Activated CD4-positive, alpha-beta T cell treated with anti-CD3 and anti-CD28 coated beads, Interleukin-2, amount 50 U/mL, for 4 hours (primary cell): ENCODE data around the gene CARHSP1.
"Not testable (repeated sequence)": the region's sequence is repeated elsewhere in the genome, so short reads cannot be mapped to it uniquely, and the experiment has no call there.

Experiments used
- DNase-seq, 2 experiments: peaks; one replicate each; pipeline ENCODE4 v3.0.0-alpha.2; 2020

Gene CARHSP1

DNA sequence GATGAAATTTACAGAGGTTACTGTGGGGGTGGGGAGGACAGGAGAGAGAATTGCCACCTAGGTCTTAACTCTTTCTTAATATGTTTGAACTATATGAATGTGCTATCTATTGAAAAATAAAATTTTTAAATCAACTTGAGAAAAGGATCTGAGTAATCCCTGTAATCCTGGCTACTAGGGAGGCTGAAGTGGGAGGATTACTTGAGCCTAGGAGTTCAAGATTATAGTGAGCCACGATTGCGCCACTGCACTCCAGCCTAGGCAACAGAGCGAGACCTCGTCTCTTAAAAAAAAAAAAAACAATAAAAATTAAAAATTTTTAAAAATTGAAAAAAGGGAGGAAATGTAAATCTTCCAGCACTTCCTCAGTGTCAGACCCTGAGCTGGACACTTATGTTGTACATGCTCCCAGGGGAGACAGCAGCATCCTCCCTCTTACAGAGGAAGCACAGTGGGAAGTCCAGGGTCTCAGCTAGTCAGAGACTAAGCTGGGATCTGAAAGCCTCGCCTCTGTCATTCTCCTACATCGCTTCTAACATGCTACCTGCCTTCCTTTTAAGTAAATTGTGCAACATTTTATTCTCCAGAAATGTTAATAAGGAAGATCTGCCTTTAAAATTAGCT is 49.3 kb downstream of the CARHSP1 start:
- DNase-seq = no peak

DNA sequence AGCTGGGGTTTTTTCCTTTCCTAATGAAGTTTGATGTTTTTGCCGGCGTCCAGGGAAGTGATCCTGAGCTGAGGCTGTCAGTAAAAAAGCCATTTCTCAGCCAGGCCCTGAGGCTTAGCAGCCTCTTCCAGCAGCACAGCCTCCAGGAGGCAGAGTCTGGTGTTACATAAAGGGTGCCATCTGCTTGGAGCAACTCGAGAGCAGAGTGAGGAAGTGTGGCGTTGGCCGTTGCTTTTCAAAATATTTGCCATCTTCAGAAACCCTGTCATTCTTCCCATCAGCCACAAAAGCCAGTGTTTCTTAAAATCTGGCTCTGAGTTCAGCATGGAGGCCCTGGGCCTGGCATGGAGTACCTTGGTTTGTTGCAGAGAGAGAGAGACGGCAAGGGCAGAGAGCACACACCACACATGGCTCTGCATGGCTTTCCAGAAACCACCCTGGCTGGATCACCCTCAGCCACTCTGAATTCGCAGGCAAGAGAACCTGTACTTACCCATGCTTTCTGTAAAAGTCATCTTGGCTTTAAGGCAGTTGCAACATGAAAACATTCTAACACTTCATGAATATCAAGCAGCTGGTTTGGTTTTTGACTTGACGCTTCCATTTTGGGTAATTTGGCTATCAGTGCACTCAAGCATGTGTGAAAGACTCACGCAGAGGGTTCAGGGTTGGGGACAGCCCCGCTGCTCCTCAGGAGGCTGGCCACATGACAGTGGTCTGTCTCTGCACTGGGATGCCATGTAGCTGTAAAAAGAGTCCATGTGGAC is 50.1 kb downstream of the CARHSP1 start:
- DNase-seq = no peak

DNA sequence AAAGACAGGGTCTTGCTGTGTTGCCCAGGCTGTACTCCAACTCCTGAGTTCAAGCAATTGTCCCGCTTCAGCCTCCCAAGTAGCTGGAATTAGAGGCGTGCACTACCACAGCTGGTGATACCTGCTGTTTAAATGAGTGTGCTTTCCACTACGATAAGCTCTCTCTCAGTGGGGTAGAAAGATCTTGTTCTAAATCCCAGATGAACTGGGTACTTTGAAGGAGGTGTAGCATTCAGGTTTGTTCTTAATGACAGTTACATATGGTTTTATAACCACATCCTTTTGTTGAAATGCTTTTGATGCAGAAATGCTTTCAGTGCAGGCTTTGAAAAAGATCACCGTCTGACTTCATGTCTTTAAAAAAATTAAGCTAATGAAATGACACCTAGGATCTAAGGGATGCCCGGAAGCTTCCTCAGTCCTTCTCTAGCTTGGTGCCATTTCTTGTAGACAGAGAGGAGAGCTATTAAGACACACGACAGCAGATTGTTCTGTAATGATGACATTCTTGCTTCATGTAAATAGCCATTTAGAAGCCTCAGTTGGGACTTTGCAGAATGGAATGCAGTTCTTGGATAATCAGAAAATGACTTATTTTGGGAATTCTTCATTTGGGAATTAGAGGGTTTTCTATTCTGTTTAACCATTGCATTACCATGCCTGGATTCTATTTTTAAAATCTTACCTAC is 51.7 kb downstream of the CARHSP1 start:
- DNase-seq = no peak

GRCh38 chr16:8814095-8814806 is 54.6 kb downstream of the CARHSP1 start:
- DNase-seq = no peak

DNA sequence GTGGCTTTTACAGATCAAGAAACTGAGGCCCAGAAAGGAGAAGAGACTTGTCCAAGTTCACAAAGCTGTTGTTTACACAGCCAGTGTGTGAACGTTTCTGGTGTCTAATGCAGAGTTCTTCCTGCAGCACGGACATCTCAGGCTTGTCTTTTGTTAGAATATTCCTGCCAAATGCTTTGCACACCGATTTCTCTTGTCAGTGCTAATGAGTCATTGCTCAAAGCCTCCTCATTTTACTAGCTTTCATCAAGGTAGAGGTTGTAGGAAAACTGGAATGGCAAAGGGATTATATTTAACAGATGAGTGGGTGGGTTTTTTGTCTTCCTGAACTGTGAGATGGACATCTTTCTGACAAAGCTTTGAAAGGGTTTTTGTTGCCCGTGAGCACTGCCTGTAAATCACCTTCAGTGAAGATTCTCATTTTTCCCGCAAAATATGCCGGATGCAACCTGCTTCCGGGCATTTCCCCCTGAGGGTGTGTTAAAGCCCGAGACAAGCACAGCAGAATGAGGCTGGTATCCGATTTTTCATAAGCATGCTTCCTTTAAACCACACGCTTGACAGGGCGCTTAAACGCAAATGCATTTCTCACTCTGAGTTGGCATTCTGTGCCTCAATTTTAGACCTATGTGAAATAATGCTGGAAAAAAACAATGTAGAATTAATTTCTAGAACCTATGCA is 56.5 kb downstream of the CARHSP1 start:
- no peak for DNase-seq

GRCh38 chr16:8808613-8809353 is 60.0 kb downstream of the CARHSP1 start:
- DNase-seq = no peak

DNA sequence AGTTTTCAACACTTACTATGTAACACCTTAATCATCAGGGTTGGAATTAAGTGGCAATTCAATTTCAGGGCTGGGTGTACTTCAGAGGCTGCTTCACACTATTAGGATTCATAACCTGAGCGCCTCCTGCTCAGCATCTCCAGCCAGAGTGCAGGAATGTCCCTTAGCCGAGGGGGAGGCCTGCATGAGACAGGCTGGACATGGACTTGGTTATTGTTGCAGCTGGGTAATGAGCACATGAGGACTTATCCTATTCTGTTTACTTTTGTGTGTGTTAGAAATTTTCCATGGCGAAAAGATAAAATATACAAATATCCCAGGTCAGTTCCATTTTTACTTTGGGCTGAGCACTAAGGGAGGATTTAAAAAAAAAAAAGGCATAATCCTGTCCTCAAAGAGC is 60.8 kb downstream of the CARHSP1 start:
- DNase-seq = no peak

DNA sequence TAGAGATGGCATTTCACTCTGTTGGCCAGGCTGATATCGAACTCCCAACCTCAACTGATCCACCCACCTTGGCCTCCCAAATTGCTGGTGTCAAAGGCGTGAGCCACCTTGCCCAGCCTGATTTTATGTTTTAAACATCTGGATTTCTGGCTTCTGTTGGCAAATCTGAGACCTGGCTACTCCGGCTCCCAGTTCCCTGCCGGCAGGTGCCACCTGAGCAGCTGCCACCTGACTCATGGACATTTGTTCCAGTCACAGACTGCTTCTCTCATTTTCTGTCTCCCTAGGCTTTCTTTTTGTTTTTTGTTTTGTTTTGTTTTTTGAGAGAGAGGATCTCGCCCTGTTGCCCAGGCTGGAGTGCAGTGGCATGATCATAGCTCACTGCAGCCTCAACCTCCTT is 61.6 kb downstream of the CARHSP1 start:
- no peak for DNase-seq

- no peak for DNase-seq
These were observed 62.4 kb downstream of the CARHSP1 start for GRCh38 chr16:8806272-8806983.

DNA sequence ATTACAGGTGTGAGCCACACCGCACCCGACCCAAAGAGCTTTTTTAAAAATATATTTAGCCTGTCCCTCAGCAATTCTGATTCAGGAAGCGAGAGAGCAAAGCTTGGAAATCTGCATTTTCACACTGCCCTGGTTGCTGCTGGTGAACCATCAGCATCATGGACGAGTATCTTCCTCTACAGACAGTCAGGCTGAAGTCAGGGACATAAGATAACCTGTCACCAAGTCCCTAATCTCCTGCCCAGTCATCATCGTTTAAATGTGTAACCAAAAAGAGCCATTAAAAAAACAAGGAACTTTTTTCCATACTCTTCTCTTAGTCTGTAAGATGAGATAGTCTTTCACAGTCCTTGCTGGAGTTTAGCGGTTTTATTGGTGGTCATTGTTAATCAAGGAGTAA is 64.5 kb downstream of the CARHSP1 start:
- DNase-seq = no peak

DNA sequence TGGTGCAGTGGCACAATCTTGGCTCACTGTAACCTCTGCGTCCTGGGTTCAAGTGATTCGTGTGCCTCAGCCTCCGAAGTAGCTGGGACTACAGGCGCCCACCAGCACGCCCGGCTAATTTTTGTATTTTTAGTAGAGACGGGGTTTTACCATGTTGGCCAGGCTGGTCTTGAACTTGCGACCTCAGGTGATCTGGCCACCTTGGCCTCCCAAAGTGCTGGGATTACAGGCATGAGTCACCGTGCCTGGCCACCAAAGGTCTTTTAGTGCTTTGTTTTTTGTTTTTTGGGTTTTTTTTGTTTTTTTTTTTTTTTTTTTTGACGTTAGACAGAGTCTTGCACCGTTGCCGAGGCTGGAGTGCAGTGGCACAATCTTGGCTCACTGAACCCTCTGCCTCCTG is 65.1 kb downstream of the CARHSP1 start:
- not testable (repeated sequence) for DNase-seq
